Suppressor macrophage treated with lipopolysaccharide for 4 hours (primary cell): ENCODE measurements around the gene GRM2.

ENCODE experiments used
- DNase-seq: peaks from one replicate; pipeline ENCODE4 v3.0.0-alpha.2; 2020

GRM2 gene

DNA sequence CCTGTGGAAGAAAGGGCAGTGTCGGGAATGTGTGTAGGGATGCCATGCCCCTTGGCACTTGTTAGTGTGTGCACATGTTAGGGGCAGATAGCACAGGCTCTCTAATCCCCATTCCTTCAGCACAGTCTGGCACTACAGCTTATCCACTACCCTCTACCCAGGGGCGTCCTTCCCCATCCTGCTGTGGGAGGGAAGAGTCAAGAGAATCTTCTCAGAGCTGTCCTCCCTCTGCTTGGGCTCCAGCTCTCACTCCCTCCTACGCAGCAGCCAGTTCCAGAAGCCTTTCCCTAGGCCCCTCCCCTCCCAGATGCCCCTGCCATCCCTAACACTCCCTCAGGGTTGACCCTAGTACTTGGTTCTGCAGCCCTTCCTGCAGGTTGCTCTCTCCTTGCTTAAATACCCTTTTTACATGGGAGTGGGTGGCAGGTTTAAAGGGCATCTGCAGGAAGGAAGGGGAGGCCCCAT is 815 bp upstream of the GRM2 start:
- DNase-seq, result no peak

DNA sequence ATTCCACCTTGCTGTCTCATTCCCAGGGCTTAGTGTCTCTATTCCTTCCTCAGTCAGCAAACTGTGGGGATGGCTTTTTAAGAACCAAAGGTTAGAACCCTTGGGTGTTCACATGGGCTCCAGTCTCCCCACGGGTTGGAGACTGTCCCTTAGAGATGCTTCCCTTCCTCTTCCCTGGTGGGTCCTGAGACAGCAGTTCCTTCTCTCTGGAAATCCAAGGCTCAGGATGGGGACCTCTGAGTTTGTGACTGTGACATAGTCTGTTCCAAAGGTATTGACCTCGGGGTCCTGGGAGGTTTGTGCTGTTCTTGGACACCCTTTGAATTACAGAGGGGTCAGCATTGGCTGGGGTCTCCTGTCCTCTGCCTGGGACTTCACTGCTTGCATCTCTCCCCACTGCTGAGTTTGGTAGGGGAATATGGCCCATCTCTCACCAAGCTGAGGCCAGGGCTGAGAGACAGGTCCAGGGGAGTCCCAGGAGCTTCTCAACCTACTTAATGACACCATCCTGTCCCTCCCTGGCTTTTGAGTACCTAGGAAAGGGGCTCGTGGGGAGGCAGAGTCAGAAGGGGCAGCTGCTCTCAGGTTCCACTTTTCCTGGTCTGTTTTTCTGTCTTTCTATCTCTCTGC is 1.5 kb downstream of the GRM2 start:
- no peak for DNase-seq

DNA sequence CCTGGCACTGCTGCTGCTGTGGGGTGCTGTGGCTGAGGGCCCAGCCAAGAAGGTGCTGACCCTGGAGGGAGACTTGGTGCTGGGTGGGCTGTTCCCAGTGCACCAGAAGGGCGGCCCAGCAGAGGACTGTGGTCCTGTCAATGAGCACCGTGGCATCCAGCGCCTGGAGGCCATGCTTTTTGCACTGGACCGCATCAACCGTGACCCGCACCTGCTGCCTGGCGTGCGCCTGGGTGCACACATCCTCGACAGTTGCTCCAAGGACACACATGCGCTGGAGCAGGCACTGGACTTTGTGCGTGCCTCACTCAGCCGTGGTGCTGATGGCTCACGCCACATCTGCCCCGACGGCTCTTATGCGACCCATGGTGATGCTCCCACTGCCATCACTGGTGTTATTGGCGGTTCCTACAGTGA is 2.1 kb downstream of the GRM2 start:
- no peak for DNase-seq

DNA sequence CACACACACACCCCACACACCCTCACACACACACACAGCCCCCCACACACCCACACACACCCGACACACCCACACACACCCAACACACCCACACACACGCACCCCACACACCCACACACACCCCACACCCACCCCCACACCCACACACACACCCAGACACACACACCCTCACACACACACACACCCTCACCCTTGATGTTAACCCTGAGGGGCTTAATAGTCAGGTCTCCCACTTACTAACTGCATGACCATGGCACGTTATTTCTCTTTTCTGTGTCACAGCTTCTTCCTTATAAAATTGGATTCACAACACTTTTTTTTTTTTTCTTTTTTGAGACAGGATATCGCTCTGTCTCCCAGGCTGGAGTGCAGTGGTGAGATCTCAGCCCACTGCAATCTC is 2.8 kb downstream of the GRM2 start:
- no peak for DNase-seq

DNA sequence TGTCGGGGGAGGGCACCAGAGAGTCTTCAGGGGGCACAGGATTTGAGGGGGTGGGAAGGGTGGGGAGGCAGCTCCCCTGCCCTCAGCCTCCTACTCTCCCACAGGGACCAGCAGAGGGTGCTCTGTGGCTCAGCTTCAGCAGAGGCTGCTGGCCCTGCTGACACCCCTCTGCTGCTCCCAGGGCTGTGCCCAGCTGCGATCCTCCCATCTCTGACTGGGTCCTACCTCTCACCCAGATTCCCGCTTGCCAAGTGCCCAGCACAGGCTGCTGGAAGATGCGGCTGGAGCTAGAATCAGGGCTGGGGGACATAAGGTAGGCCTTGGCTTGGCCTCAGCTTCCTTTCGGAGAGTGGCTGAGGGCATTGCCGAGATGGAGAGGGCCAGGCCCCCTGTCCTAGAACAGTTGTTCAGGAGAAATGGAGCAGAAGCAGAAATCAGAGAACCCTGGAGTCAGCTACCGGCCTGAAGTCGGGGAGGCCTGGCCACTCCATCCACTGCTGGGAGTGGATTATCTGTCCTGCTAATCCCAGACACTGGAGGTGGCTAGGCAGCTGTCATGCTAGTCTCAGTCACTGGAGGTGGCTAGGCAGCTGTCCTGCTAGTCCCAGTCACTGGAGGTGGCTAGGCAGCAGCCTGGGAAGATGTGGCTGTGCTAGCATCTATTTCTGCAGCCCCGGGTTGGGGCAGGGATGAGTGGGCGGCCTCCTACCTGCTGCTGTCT is 3.9 kb downstream of the GRM2 start:
- no peak for DNase-seq

DNA sequence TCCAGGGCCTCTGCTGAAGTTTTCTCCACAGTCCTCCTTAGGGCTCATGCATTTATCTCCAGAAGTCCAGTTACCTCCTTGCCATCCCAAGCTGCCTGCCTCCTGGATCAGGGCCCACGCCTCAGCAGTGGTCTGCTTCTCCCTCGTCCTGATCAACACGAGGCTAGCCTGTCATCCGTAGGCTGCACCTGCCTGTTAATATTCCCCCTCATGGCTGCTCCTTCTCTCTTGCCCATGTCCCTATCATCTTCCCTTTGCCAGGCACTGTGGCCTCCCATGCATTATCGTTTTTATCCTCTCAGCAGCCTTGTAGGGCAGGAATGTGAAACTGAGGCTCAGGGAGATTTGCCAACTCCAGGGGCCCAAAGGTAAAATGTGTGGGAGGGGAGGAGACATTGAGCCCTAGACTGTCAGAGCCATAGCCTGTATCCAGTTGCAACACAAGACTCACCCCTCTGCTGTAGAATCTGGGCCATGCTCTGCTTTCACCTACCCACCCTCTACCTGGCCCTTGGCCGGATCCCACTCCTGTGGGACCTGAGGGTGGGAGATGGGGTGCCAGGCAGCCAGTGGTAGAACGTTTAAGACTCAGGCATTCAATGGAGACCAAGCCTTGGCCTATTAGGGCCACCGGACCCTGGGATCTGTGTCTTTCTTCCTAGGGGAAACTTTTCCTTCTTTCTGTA is 4.6 kb downstream of the GRM2 start:
- DNase-seq, result no peak

DNA sequence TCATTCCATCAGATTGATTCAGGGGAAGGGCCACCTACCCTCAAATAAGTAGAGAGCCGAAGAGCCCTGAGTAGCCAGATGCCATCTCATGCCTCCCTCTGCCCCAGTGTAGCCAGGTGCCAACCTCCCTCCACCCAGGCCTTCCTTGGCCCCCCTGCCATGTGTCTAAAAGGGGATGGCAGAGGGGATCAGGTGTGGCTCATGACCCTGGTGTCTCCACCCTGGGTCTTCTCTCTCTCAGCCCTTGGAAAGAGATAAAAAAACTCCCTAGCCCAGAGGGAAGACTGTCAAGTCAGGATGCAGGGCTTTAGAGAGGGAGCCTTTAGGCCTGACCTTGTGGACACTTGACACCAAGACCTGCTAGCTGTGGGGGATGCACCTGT is 5.2 kb downstream of the GRM2 start:
- DNase-seq, result no peak

DNA sequence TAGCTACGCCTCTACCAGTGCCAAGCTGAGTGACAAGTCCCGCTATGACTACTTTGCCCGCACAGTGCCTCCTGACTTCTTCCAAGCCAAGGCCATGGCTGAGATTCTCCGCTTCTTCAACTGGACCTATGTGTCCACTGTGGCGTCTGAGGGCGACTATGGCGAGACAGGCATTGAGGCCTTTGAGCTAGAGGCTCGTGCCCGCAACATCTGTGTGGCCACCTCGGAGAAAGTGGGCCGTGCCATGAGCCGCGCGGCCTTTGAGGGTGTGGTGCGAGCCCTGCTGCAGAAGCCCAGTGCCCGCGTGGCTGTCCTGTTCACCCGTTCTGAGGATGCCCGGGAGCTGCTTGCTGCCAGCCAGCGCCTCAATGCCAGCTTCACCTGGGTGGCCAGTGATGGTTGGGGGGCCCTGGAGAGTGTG is 5.7 kb downstream of the GRM2 start:
- DNase-seq, result no peak

- no peak for DNase-seq
Measured at GRCh38 chr3:51712963-51713362, 6.1 kb downstream of the GRM2 start.

DNA sequence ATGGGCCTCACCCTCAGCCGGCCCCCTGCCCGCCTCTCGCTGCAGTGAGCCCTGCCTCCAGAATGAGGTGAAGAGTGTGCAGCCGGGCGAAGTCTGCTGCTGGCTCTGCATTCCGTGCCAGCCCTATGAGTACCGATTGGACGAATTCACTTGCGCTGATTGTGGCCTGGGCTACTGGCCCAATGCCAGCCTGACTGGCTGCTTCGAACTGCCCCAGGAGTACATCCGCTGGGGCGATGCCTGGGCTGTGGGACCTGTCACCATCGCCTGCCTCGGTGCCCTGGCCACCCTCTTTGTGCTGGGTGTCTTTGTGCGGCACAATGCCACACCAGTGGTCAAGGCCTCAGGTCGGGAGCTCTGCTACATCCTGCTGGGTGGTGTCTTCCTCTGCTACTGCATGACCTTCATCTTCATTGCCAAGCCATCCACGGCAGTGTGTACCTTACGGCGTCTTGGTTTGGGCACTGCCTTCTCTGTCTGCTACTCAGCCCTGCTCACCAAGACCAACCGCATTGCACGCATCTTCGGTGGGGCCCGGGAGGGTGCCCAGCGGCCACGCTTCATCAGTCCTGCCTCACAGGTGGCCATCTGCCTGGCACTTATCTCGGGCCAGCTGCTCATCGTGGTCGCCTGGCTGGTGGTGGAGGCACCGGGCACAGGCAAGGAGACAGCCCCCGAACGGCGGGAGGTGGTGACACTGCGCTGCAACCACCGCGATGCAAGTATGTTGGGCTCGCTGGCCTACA is 8.5 kb downstream of the GRM2 start:
- no peak for DNase-seq

DNA sequence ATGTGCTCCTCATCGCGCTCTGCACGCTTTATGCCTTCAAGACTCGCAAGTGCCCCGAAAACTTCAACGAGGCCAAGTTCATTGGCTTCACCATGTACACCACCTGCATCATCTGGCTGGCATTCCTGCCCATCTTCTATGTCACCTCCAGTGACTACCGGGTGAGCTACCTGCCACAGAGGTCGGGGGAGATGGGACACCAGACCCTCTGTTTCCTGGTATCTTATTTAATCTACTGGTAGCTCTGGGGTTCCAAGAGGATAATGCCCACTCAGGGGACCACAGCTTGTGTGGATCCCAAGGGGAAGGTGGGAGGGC is 9.1 kb downstream of the GRM2 start:
- no peak for DNase-seq

DNA sequence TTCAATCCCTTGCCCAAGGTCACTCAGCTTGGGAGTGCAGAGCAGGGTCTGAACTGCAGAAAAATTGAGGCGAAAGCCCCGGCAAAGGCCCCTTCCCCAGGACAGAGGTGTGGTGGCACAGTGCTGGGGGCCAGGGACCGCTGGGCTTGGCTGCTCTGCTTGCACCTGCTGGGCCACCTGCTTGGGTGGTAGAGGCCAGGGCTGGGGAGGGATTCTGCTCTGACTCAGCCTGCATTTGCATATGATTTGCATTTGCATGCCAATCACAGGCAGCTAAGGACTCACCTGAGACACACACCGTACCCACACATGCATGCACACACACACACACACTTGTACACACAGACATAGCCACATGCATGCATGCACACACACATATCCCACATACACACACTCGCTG is 9.9 kb downstream of the GRM2 start:
- no peak for DNase-seq

DNA sequence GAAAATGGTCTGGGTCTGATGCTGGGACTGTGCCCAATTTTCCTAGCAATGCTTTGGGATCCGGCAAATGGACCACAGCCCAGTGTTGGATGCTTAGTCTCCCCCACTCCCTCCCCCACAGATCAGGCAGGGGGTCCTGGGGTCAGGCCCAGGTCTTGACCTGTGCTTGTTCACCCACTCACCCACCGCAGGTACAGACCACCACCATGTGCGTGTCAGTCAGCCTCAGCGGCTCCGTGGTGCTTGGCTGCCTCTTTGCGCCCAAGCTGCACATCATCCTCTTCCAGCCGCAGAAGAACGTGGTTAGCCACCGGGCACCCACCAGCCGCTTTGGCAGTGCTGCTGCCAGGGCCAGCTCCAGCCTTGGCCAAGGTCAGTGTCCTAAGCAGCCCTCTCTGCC is 10.6 kb downstream of the GRM2 start:
- no peak for DNase-seq

GRCh38 chr3:51717947-51718346 is 11.1 kb downstream of the GRM2 start:
- no peak for DNase-seq

GRCh38 chr3:51718547-51719409 is 11.9 kb downstream of the GRM2 start:
- peak; percentile 89 for DNase-seq

- DNase-seq, result no peak
Measured at GRCh38 chr3:51719410-51720025, 12.7 kb downstream of the GRM2 start.

- no peak for DNase-seq
Measured at GRCh38 chr3:51720292-51721061, 13.6 kb downstream of the GRM2 start.

GRCh38 chr3:51721062-51721745 is 14.3 kb downstream of the GRM2 start:
- no peak for DNase-seq

DNA sequence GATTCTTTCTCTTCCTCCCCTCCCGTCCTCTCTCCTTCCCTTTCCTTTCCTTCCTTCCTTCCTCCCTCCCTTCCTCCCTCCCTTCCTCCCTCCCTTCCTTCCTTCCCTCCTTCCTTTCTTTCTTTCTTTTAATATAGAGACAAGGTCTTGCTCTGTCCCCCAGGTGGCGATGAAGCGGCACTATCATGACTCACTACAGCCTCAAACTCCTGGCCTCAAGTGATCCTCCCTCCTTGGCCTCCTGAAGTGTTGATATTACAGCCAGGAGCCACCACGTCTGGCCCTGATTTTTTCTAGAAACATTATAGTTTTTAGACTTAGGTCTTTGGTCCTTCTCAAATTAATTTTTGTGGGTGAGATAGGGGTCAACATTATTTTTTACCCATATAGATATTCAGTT is 15.5 kb downstream of the GRM2 start:
- no peak for DNase-seq

DNA sequence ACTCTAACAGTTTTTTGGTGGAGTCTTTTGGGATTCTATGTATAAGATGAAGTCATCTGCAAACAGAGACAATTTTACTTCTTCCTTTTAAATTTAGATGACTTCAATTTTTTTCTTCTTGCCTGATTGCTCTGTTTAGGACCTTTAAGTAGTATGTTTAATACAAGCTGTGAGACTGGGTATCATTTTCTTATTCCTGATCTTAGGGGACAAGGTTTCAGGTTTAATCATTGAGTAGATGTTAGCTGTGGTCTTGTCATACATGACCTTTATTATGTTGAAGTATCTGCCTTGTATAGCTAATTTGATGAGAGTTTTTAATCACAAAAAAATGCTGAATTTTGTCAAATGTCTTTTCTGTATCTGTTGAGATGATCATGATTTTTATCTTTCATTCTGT is 20.6 kb downstream of the GRM2 start:
- peak; percentile 10 for DNase-seq
